ENCODE results near the gene MDM4. TPM values are rescaled to one million over a fixed set of nuclear protein-coding genes. Genes with fewer than 3 reads are reported as not detected.

The MDM4 gene
- total RNA-seq, 1 experiment from 2014 or later = 49.6 TPM

GRCh38 chr1:204580862-204581261, 64.7 kb downstream of the MDM4 start:
- no CpG with 5 or more reads among the region's 2 CpGs for WGBS (ENCODE audit: extremely low coverage, insufficient read length, low lambda C conversion rate)
- Histone ChIP-seq H3K27ac (ENCODE audit: insufficient read length, low read depth, low read length) (no peak overlapping the region), H2AK5ac (ENCODE audit: insufficient read length, low read length) (no peak overlapping the region), H3T11ph (ENCODE audit: low read length) (no peak overlapping the region), H3K9ac (ENCODE audit: extremely low read depth, insufficient read length, low read length) (no peak overlapping the region), H3K9me3 (ENCODE audit: control insufficient read depth, low read depth, low read length) (no peaks in the 10 kb centered on the region), H3K18ac (ENCODE audit: insufficient read length, low read depth, low read length) (no peak overlapping the region), H3K79me1 (ENCODE audit: insufficient read depth, low read depth, low read length, poor library complexity, severe bottlenecking) (no peaks in the 10 kb centered on the region), H3K23me2 (ENCODE audit: insufficient read length, low read depth, low read length, poor library complexity, severe bottlenecking) (no peaks in the 10 kb centered on the region), H3K27me3 (ENCODE audit: insufficient read depth, low read length) (peaks cover 2% of the 10 kb centered on the region; the same call in 1 of the 2 replicates), H3K4me2 (ENCODE audit: insufficient read depth, insufficient read length, low read length) (no peak overlapping the region), H3K79me2 (ENCODE audit: insufficient read depth, low read length) (no peaks in the 10 kb centered on the region), H2BK15ac (ENCODE audit: low read depth, low read length) (no peak overlapping the region), H2BK12ac (ENCODE audit: insufficient read length, low read depth, low read length) (no peak overlapping the region), H2BK5ac (ENCODE audit: insufficient read length, low read length) (no peak overlapping the region), H2BK20ac (ENCODE audit: low read depth, low read length, poor library complexity, severe bottlenecking) (no peak overlapping the region), H2BK120ac (ENCODE audit: low read depth, low read length, poor library complexity, severe bottlenecking) (no peak overlapping the region), H3K14ac (ENCODE audit: insufficient read depth, low read length) (no peak overlapping the region), H3K23ac (ENCODE audit: insufficient read length, low read depth, low read length) (no peak overlapping the region), H4K20me1 (ENCODE audit: control insufficient read depth, insufficient read depth, insufficient read length) (no peaks in the 10 kb centered on the region), H4K8ac (replicated peaks; ENCODE audit: insufficient read length, low read depth, low read length) (no peak overlapping the region), H2AFZ (ENCODE audit: low read length) (no peak overlapping the region), H4K91ac (ENCODE audit: insufficient read length, low read depth, low read length) (no peak overlapping the region), H3K56ac (ENCODE audit: insufficient read length, low read depth, low read length) (no peak overlapping the region), H3K4me1 (ENCODE audit: insufficient read depth, low read length) (peaks cover 16% of the 10 kb centered on the region), H3K4ac (ENCODE audit: low read depth, low read length) (no peak overlapping the region), H4K5ac (ENCODE audit: insufficient read length, low read depth, low read length) (no peak overlapping the region)
- no peak overlapping the region for H3K4me3 Mint-ChIP-seq
- TF ChIP-seq CTCF (conservative IDR thresholded peaks at IDR 0.05) = no peak
- H3K9me3 Mint-ChIP-seq = no peaks in the 10 kb centered on the region; a peak in 1 of 5 replicates
- no peak overlapping the region for H3K27ac Mint-ChIP-seq
- peaks cover 26% of the 10 kb centered on the region for H3K27me3 Mint-ChIP-seq (ENCODE audit: low read depth)
- DNase-seq = no peak
- H3K4me1 Mint-ChIP-seq = peaks cover 42 to 57% of the 10 kb centered on the region in 2 experiments
- H3K36me3 Mint-ChIP-seq (ENCODE audit: insufficient read depth in 1 of 3, low read depth in 3 of 3) = no peaks in the 10 kb centered on the region

All from H9 (cell line).